Lung microvascular endothelial cell (primary cell): ENCODE data around the gene ELP4. TPM values are rescaled to one million over a fixed set of nuclear protein-coding genes. Genes with fewer than 3 reads are reported as not detected.
"Not testable (repeated sequence)": the region's sequence is repeated elsewhere in the genome, so short reads cannot be mapped to it uniquely, and the experiment has no call there.

Experiments used
- DNase-seq, 2 donors: peaks; one replicate each; pipeline versions ENCODE4 v3.0.0 to v3.0.0-alpha.2; 2010; ENCODE audit warnings: low read depth in 2 of 2
- total RNA-seq: library from RNA; depleted of rRNA; stranded (reverse); fragments of >200 nt; gene quantifications from 2 replicates; pipeline ENCODE4 v1.2.1, GENCODE V29; 2014

ELP4 gene
- total RNA-seq, 1 donor from 2014 or later, result 8.1 TPM

DNA sequence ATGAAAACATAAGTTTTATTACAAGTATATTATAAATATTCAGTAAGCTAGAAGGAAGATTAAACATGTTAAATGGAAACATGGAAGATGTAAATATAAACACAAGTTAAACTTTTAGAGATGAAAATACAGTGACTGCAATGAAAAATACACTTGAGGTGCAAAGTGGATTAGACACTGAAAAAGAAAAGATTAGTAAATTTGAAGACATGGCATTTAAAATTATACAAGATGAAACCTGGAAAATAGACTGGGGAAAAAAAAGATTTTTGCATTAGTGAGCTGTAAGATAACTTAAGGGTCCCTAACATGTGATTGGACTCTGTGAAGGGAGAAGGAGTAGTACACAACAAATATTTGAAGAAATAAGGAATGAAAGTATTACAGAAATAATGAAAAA, 33.3 kb downstream of the ELP4 start:
- no peak for DNase-seq

DNA sequence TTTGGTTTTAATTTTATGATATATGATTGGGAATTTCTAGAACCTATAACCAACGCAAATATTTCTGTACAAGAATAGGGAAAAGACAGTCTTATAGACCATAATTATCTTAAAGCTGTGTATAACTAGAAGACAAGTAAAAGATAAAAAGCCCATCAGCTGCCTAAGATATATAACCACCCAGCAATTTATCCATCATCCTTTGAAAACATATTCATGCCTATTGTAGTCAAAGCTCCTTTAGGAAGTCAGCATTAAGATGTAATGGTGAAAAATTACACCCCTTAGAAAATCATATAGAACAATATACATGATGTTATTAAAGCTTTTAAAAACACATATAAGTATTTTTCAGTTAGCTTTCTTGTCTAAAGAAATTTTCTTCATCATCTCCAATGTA, 46.4 kb downstream of the ELP4 start:
- DNase-seq, result no peak

DNA sequence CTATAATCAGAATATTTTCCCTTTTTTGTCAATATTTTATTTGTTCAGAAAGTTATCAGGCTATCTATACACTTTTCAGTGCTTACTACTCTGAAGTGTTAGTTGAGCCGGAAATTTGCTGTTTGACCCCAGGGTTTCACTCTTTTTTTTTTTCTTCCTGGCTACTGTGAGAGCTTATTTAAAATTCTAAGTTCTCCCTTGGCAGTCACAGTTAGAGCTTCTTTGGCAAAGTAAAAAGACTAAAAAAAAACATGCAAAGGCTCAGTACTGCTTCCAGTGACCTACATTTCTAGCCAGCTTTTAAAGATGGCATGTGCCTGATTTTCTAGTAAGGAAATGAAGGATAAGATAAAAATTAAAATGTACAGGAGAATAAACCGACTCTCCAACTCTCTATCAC, 48.4 kb downstream of the ELP4 start:
- peak; percentile 55 to 69 for DNase-seq

DNA sequence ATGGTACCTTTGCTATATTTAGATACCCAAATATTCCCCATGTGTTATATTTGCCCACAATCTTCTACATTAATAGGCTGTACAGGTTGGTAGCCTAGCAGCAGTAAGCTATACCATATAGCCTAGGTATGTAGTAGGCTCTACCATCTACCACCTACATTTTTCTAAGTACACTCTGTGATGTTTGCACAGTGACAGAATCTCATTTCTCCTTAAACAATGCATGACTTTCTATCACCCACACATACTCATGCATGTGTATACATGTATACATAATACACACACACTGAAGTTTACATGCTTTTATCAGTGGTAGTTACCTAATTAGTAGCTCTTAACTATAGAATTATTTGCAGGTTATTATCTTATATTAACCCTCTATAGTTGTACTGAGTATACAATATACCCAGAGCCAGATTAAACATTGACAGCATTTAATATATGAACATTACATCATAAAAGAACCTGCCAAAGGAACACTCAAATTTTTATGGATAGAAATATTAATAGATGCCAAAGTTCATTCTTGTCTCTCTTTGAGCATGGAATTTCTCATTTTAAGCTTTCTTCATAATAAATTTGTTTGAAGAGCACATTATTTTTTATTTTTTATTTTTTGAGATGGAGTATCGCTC, 51.4 kb downstream of the ELP4 start:
- no peak for DNase-seq

DNA sequence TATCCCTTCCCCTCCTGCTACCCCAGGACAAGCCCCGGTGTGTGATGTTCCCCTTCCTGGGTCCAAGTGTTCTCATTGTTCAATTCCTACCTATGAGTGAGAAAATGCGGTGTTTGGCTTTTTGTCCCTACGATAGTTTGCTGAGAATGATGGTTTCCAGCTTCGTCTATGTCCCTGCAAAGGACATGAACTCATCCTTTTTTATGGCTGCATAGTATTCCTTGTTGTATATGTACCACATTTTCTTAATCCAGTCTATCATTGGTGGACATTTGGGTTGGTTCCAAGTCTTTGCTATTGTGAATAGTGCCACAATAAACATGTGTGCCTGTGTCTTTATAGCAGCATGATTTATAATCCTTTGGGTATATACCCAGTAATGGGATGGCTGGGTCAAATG, 55.0 kb downstream of the ELP4 start:
- DNase-seq, result not testable (repeated sequence)

DNA sequence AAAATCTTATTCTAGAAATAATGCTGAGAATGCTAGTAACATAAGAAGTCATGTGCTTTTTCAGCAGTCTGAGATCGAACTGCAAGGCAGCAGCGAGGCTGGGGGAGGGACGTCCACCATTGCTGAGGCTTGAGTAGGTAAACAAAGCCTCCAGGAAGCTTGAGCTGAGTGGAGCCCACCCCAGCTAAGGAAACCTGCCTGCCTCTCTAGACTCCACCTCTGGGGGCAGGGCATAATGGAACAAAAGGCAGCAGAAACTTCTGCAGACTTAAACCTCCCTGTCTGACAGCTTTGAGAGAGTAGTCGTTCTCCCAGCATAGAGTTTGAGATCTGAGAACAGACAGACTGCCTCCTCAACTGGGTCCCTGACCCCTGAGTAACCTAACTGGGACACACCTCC, 64.6 kb downstream of the ELP4 start:
- not testable (repeated sequence) for DNase-seq

DNA sequence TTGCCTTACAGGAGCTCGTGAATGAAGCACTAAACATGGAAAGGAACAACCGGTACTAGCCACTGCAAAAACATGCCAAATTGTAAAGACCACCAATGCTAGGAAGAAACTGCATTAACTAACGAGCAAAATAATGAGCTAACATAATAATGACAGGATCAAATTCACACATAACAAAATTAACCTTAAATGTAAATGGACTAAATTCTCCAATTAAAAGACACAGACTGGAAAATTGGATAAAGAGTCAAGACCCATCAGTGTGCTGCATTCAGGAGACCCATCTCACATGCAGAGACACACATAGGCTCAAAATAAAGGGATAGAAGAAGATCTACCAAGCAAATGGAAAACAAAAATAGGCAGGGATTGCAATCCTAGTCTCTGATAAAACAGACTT, 66.2 kb downstream of the ELP4 start:
- not testable (repeated sequence) for DNase-seq

DNA sequence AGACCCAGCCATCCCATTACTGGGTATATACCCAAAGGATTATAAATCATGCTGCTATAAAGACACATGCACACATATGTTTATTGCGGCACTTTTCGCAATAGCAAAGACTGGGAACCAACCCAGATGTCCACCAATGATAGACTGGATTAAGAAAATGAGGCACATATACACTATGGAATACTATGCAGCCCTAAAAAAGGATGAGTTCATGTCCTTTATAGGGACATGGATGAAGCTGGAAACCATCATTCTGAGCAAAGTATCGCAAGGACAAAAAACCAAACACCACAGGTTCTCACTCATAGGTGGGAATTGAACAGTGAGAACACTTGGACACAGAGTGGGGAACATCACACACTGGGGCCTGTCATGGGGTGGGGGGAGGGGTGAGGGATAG, 69.8 kb downstream of the ELP4 start:
- DNase-seq, result not testable (repeated sequence)

DNA sequence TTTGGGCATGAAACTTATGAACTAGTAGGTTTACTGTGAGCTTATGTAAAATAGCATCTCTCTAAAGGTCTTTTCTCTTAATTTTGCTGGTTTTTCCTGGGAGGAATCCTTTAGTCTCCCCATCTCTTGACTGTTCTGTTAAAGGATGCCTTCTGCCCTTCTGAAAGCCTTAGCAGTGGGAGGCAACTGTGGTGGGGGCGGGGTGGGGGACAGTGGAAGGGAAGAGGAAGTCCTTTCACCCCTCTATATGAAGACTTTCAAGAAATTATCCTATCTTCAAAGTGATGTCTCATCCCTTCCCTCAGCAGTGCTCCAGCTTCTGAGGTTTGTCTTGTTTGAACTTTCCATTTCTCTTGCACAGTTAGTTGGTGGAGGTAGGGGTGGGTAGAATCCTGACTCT, 73.1 kb downstream of the ELP4 start:
- DNase-seq, result no peak

DNA sequence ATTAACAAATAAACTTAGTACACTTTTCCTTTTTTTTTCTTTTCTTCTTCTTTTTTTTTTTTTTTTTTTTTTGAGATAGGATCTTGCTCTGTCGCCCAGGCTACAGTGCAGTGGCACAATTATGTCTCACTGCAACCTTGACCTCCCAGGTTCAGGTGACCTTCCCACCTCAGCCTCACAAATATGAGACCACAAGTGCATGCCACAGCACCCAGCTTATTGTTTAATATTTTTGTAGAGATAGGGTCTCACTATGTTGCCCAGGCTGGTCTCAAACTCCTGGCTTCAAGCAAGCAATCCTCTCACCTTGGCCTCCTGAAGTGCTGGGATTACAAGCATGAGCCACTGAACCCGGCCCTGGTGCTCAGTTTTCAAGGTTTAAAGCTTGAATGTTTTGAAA, 88.9 kb downstream of the ELP4 start:
- DNase-seq, result no peak

DNA sequence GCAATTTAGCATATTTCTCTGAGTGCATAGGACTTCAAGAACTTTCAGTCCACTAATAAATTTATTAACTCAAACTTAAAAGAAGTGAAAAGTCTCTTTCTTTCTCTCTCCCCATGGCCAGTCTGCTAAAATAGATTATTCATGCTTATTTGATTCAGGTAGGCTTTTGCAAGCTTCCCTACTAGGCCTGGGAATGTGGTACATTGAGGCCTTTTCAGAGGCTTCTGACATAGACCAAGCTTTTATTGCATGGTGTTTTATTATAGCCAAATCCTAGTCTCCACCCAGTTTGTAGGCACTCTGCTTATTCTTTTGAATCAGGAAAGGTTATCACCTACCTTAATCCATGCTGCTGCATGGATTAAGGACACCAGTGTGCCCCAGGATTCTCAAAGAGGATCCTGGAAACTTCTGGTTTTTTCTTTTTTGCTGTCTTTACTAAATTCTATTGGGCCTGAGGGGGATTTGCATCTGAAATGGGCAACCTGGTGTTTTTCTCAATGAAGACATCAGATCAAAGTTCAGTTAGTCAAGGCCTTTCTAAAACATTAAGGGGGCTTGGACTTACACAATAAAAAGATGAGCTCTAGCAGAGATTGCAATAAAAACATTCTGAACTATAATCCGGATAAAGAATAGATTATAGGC, 92.2 kb downstream of the ELP4 start:
- no peak for DNase-seq

DNA sequence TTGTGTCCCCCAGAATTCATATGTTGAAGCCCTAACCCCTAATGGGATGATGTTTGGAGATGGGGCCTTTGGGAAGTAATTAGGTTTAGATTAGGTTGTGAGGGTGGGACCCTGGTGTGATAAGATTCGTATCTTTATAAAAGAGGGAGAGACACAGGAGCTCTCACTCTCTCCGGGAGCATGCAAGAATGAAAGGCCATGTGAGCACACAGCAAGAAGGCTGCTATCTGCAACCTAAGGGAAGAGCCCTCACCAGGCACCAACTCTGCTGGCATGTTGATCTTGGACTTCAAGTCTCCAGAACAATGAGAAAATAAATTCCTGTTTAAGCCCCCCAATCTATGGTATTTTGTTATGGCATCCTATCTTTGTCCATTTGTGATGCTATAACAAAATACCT, 97.3 kb downstream of the ELP4 start:
- no peak for DNase-seq

DNA sequence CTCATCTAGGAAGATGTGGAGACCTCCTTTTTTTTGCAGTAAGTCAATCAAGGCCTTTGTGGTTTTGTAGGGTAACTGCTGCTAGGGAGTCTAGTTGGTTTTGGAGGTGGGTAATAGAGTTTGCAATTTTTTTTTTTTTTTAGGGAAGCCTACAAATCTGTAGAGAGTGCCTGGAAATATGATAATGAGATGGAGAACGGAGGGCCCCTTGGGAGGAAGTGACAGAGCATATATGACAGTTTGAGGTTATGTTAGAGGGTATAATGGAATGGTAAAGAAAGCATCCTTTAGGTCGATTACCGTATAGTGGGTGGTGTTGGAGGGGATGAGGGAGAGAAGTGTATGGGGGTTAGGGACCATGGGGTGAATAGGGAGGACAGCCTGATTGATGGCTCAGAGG, 98.3 kb downstream of the ELP4 start:
- no peak for DNase-seq

DNA sequence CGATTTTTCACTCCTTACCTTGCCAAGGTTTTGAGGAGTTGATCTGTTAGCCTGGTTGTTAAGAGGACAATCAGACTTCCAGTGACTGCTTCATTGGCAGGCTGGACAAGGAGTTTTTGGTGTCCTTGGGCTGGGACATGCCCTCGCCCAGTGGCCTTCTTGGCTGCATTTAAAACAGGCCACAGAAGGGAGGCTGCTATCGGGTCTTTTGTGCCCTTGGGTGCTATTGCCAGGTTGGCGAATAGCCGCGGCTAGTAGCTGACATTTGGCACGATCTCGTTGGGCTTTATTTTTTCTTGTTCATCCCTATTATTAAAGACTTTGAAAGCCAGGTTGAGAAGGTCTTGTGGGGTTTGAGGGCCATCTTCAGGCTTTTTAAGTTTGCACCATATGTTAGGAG, 99.4 kb downstream of the ELP4 start:
- no peak for DNase-seq

DNA sequence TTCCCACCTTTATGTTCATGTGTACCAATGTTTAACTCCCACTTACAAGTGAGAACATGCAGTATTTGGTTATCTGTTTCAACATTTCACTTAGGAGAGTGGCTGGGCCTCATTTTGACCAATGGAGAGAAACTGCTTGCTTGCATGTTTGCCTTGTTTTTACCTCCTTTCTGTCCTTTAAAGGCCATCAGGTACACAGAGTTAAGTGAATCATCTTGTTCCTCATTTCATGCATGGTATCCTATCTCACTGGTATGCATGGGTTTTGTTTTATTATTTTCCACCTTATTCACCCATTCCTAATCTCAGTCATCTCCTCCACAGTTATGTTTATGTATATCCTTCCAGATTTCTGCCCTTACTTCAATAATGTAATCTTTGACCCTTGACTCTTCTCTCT, 101.0 kb downstream of the ELP4 start:
- no peak for DNase-seq

DNA sequence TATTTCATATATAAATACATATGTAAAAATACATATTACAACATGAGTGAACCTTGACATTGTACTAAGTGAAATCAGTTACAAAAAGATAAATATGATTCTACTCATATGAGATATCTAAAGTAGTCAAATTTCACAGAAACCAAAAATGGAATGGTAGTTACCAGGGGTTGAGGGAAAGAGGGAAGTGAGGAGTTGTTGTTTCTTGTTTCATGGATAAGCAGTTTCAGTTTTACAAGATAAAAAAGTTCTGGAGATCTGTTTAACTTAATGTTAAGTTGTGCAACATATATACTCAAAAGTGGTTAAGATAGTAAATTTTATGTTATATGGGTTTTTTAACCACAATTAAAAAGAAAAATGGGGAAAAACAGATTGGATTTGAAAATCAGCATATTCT, 107.7 kb downstream of the ELP4 start:
- DNase-seq, result no peak

DNA sequence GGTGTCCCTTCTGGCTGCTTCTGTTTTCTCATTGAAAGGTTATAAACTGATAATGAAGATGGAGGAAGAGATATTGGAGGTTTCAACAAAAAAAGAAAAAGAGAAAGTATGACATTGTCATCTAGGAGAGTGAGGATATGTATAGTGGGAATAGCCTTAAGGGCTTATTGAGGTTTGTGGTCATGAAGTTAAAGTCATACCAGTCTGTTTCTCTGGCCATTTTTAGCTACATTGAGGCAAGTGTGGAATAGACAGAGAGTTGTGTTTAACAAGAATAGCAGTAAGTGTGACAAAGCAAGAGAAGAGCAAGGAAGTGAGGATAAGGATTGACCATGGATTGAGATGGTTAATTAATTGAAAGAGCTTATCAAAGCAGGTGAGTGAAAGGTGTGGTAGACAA, 110.4 kb downstream of the ELP4 start:
- no peak for DNase-seq

DNA sequence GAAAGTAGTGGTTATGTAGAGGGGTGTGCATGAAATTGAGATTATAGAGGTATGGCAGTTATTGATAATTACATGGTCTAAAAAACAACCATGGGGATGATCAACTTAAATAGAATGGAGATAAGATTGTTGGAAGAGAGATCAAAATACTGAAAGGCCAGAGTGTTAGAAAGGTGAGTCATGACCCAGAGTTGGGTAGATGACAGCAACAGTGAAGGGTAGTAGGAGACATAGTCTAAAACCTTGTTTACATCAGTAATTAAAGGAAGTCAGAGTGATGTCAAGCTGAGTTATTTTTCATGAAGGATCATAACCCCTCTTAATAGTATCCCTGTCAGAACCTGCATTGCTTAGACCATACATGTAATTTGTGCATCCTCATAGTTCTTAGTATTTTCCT, 110.9 kb downstream of the ELP4 start:
- DNase-seq, result peak in 1 of 2 donors; percentile 17

DNA sequence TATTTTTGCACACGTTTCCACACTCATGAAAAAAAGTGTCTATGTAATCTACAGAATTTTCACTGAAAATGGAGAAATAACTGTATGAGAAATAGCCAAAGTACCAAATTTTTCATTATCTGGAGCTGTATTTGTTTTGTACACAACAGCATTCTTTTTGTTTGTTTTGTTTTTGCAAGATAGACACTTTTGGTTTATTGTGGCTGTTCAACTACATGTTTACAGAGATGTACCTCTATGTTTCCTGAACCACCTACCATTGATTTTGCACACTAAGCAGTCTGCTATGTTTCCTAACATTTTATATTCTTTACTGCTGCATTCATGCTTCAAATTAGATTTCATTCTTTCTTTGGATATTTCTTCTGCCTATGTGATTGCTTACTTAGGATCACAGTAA, 116.3 kb downstream of the ELP4 start:
- DNase-seq, result no peak

DNA sequence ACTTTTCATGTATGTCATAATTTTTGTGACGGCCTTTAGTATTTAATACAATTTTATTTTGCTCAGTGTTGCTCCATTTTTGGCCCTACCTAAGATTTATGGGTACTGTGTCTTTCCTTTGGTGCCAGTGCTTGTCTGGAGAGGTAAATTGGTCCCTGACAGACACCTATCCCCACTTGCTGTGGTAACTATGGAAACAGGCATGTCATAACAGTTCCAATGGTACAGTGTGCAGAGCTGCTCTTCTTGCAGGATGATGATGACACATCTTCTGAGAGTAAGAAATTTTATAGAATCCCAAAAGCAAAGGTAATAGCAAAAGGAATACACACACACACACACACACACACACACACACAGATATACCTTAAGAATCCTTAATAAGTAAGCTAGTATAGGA, 118.5 kb downstream of the ELP4 start:
- no peak for DNase-seq

DNA sequence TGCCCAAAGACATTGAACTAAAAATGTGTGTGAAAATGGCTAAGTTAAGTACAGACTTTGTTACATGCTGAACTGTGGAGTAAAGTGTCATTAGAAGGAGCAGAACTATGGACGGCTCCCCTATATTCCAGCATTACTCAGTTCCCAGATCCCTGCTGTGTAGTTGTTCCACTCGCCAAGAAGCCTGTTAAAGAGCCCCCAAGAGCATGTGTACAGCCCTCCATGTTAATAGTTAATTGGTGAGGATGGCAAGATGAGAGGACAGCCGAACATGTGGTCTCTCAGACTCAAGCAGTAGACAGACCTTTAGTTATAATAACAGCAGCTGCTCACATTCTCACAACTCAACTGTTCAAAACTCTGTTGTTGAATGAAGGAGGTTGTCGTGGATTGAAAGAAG, 127.4 kb downstream of the ELP4 start:
- no peak for DNase-seq

DNA sequence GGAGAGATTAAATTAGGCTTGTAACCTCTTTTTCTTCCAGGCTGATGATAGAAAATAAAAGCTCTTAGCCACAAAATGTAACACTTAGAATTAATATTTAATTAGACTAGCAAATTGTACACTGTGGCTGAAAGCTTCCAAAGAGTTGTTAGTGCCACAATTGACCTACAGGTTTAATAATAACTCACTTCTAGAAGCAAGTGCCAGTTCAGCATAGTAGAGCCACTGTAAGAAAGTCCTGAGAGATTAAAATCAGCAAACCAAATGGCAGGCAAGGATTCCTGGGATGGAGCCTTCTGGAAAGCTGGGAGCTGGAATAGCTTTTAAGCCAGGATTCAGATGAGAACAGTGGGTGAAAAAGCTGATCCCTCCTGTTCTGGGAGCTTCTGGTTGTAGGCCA, 131.0 kb downstream of the ELP4 start:
- DNase-seq, result no peak

DNA sequence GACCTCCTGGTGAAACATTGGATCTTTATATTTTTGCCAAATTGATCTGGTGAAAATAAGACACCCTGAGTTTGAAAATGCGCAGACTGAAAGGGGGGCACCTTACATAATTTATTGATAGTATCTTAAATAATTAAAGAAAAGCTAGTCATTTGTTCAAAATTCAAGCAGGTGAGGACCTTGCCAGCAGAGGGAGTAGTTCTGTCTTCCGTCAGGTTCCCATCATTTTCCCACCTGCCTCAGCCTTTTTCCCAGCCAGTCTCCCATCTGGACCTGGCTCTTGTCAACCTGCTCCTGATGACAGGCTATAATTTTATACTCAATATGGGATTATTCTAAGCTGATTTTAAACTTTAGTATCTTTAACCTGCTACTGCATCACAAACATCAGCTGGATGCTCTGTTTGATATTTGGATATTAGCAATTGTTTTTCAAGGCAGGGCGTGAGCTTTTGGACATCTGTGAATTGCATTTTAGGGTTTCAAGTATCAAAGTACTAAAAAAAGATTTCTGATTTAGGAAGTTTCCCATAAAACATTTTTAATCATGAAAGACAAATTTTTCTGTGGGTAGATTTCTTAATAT, 132.0 kb downstream of the ELP4 start:
- DNase-seq, result peak; percentile 52 to 67
